ENCODE results near the gene USP35. TPM values are rescaled to one million over a fixed set of nuclear protein-coding genes. Genes with fewer than 3 reads are reported as not detected.
A peak's percentile ranks its signal among the peaks of the same experiment; 100 is the strongest.

Gene USP35
- total and polyA plus RNA-seq, 12 donors: 3.6 to 7.3 (median 5.2) TPM

- intact Hi-C loops (cut with DNase I): no loop called here
- ATAC-seq (no peak), DNase-seq (no peak)
- TF ChIP-seq, protein P1, sequence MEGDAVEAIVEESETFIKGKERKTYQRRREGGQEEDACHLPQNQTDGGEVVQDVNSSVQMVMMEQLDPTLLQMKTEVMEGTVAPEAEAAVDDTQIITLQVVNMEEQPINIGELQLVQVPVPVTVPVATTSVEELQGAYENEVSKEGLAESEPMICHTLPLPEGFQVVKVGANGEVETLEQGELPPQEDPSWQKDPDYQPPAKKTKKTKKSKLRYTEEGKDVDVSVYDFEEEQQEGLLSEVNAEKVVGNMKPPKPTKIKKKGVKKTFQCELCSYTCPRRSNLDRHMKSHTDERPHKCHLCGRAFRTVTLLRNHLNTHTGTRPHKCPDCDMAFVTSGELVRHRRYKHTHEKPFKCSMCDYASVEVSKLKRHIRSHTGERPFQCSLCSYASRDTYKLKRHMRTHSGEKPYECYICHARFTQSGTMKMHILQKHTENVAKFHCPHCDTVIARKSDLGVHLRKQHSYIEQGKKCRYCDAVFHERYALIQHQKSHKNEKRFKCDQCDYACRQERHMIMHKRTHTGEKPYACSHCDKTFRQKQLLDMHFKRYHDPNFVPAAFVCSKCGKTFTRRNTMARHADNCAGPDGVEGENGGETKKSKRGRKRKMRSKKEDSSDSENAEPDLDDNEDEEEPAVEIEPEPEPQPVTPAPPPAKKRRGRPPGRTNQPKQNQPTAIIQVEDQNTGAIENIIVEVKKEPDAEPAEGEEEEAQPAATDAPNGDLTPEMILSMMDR (IDR thresholded peaks at IDR 0.05): no peak
- H3K27ac ChIP-seq: no peak overlapping the region
- peaks cover 0 to 10% (median 0%) of the 10 kb centered on the region in 11 donors for H3K9me3 ChIP-seq
- H3K36me3 ChIP-seq: peaks cover 0 to 47% (median 19%) of the 10 kb centered on the region in 9 donors
- H3K4me3 ChIP-seq: no peak overlapping the region
- H3K27me3 ChIP-seq: no peaks in the 10 kb centered on the region
- H3K4me1 ChIP-seq: peaks cover 11 to 50% (median 40%) of the 10 kb centered on the region in 9 donors
- WGBS, 2 donors: 96 to 97% methylated on average over 3 of the region's 3 CpGs
These were observed 59.5 kb downstream of the USP35 start for GRCh38 chr11:78248191-78248590.

DNA sequence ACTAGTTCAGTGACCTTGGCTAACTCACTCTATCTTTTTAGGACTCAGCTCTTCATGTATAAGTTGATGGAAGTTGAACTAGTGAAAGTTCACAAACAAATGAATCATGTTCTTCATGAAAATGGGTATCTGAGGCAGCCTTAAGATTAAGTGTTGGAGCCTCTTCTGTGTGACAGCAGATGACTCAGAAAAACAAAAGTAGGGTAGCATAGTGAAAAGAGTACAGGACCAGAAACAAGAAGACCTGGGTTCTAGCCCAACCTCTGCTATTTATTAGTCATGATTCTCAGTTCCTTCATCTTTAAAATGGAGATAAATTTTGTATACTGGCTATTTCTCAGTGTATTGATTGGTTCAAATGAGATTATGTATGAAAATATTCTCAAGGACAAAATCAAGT, 60.2 kb downstream of the USP35 start:
- no peak for ATAC-seq
- Histone ChIP-seq H3K4me3 (no peak overlapping the region), H3K36me3 (peaks cover 0 to 47% (median 19%) of the 10 kb centered on the region in 9 donors), H3K27me3 (no peaks in the 10 kb centered on the region), H3K4me1 (peaks cover 11 to 44% (median 34%) of the 10 kb centered on the region in 9 donors), H3K27ac (no peak overlapping the region), H3K9me3 (peaks cover 0 to 10% (median 0%) of the 10 kb centered on the region in 11 donors)
- no peak for DNase-seq
- intact Hi-C loops (cut with DNase I): no loop called here
- TF ChIP-seq, protein P1 (IDR thresholded peaks at IDR 0.05): no peak

DNA sequence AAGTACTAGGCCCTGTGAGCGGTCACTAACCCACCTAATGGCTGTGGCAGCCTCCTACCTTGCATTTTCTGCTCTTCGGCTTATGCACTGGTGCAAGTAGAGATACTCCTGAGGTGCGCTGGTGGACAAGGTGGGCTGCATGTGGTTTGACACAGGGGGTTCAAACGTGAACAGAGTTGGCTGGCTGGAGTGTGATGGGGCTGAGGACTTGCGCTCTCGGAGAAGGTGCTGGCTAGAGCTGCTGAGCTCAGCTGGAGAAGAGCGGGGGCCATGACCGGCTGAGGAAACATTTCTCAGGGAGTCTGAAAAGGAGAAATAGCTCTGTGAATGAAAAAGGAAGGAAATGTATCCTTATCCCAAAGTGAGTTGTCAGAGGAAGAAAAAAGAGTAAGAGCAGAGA, 61.4 kb downstream of the USP35 start:
- TF ChIP-seq, protein P1 (IDR thresholded peaks at IDR 0.05): no peak
- ATAC-seq (no peak), DNase-seq (no peak)
- no peaks in the 10 kb centered on the region for H3K27me3 ChIP-seq
- 92 to 93% methylated on average over 8 of the region's 8 CpGs for WGBS, 2 donors
- intact Hi-C loops (cut with DNase I): loop anchor here in 2 of 10 donors (10.0 kb wide), 2 partner anchors 105 to 125 kb away; no protein-coding TSS in a partner anchor
- no peak overlapping the region for H3K4me3 ChIP-seq
- peaks cover 11 to 42% (median 28%) of the 10 kb centered on the region in 9 donors for H3K4me1 ChIP-seq
- H3K36me3 ChIP-seq: peaks cover 0 to 47% (median 19%) of the 10 kb centered on the region in 9 donors
- H3K9me3 ChIP-seq: peaks cover 0 to 10% (median 0%) of the 10 kb centered on the region in 11 donors
- H3K27ac ChIP-seq: peak overlapping the region in 6 of 10 donors; percentile 5 to 72 (median 39)

GRCh38 chr11:78251083-78251775, 62.5 kb downstream of the USP35 start:
- Histone ChIP-seq H3K36me3 (peaks cover 0 to 41% (median 19%) of the 10 kb centered on the region in 9 donors), H3K4me3 (no peak overlapping the region), H3K27me3 (no peaks in the 10 kb centered on the region), H3K4me1 (peaks cover 11 to 53% (median 34%) of the 10 kb centered on the region in 9 donors), H3K9me3 (peaks cover 0 to 3% (median 0%) of the 10 kb centered on the region in 11 donors), H3K27ac (peak overlapping the region in 9 of 10 donors; percentile 5 to 72 (median 28))
- TF ChIP-seq, protein P1 (IDR thresholded peaks at IDR 0.05): no peak
- DNase-seq (no peak), ATAC-seq (peak; percentile 60 to 83 (median 74))
- intact Hi-C loops (cut with DNase I): loop anchor here in 2 of 10 donors (10.0 kb wide), 2 partner anchors 104 to 124 kb away; no protein-coding TSS in a partner anchor
- WGBS, 2 donors: 7 to 13% methylated on average over 1 of the region's 1 CpG

Measured in heart right ventricle (tissue), 16 donors.